ENCODE results near the gene RIBC2.

RIBC2 gene

GRCh38 chr22:45402466-45402985 lies 11.0 kb upstream of the RIBC2 start:
- Histone ChIP-seq H3K27me3 (ENCODE audit: control insufficient read depth, insufficient read depth, low read length) (no peaks in the 10 kb centered on the region), H3K9ac (no peak overlapping the region), H3K4me2 (ENCODE audit: low read length) (no peak overlapping the region), H3K79me2 (no peaks in the 10 kb centered on the region), H3K4me1 (no peaks in the 10 kb centered on the region), H2AFZ (no peak overlapping the region), H3K4me3 (ENCODE audit: low read depth, low read length) (no peak overlapping the region), H3K36me3 (ENCODE audit: control insufficient read depth, insufficient read depth, low read length) (no peaks in the 10 kb centered on the region), H3K27ac (no peak overlapping the region), H3K9me3 (ENCODE audit: control insufficient read depth, low read length) (no peaks in the 10 kb centered on the region)
- TF ChIP-seq, protein P1, sequence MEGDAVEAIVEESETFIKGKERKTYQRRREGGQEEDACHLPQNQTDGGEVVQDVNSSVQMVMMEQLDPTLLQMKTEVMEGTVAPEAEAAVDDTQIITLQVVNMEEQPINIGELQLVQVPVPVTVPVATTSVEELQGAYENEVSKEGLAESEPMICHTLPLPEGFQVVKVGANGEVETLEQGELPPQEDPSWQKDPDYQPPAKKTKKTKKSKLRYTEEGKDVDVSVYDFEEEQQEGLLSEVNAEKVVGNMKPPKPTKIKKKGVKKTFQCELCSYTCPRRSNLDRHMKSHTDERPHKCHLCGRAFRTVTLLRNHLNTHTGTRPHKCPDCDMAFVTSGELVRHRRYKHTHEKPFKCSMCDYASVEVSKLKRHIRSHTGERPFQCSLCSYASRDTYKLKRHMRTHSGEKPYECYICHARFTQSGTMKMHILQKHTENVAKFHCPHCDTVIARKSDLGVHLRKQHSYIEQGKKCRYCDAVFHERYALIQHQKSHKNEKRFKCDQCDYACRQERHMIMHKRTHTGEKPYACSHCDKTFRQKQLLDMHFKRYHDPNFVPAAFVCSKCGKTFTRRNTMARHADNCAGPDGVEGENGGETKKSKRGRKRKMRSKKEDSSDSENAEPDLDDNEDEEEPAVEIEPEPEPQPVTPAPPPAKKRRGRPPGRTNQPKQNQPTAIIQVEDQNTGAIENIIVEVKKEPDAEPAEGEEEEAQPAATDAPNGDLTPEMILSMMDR (IDR thresholded peaks at IDR 0.05): no peak

DNA sequence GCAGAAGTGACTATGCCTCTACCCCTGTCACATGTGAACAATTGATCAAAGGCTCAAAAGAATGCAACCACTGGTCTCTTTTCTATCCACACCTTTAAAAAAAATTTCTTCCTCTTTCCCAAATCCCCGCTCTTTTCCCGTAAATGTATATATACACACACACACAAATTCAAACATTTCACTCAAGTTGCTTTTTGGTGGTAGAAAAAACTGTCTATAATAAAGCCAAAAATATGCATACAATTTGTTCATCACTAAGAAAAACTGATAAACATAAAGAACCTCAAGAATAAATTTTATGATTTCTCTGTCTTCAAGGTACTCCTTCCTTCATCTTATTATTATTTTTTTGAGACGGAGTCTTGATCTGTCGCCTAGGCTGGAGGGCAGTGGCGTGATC lies 5.7 kb upstream of the RIBC2 start:
- no peaks in the 10 kb centered on the region for H3K79me2 ChIP-seq
- no peak overlapping the region for H3K27ac ChIP-seq
- H3K9me3 ChIP-seq (ENCODE audit: control insufficient read depth, low read length): no peaks in the 10 kb centered on the region
- H3K36me3 ChIP-seq (ENCODE audit: control insufficient read depth, insufficient read depth, low read length): no peaks in the 10 kb centered on the region
- H3K4me3 ChIP-seq (ENCODE audit: low read depth, low read length): no peak overlapping the region
- H3K27me3 ChIP-seq (ENCODE audit: control insufficient read depth, insufficient read depth, low read length): no peaks in the 10 kb centered on the region
- H3K9ac ChIP-seq: no peak overlapping the region
- TF ChIP-seq, protein P1 (IDR thresholded peaks at IDR 0.05): no peak
- no peak overlapping the region for H3K4me2 ChIP-seq (ENCODE audit: low read length)
- H3K4me1 ChIP-seq: no peaks in the 10 kb centered on the region
- no peak overlapping the region for H2AFZ ChIP-seq

- H3K27me3 ChIP-seq (ENCODE audit: control insufficient read depth, insufficient read depth, low read length): no peaks in the 10 kb centered on the region
- H2AFZ ChIP-seq: peak overlapping the region; percentile 88
- H3K4me1 ChIP-seq: no peaks in the 10 kb centered on the region
- H3K4me3 ChIP-seq (ENCODE audit: low read depth, low read length): peak overlapping the region; percentile 75
- H3K36me3 ChIP-seq (ENCODE audit: control insufficient read depth, insufficient read depth, low read length): no peaks in the 10 kb centered on the region
- no peak overlapping the region for H3K27ac ChIP-seq
- TF ChIP-seq, protein P1 (IDR thresholded peaks at IDR 0.05): no peak
- no peaks in the 10 kb centered on the region for H3K79me2 ChIP-seq
- peak overlapping the region; percentile 76 for H3K4me2 ChIP-seq (ENCODE audit: low read length)
- no peak overlapping the region for H3K9ac ChIP-seq
- H3K9me3 ChIP-seq (ENCODE audit: control insufficient read depth, low read length): no peaks in the 10 kb centered on the region
These were observed 503 bp upstream of the RIBC2 start for GRCh38 chr22:45413013-45413367.

DNA sequence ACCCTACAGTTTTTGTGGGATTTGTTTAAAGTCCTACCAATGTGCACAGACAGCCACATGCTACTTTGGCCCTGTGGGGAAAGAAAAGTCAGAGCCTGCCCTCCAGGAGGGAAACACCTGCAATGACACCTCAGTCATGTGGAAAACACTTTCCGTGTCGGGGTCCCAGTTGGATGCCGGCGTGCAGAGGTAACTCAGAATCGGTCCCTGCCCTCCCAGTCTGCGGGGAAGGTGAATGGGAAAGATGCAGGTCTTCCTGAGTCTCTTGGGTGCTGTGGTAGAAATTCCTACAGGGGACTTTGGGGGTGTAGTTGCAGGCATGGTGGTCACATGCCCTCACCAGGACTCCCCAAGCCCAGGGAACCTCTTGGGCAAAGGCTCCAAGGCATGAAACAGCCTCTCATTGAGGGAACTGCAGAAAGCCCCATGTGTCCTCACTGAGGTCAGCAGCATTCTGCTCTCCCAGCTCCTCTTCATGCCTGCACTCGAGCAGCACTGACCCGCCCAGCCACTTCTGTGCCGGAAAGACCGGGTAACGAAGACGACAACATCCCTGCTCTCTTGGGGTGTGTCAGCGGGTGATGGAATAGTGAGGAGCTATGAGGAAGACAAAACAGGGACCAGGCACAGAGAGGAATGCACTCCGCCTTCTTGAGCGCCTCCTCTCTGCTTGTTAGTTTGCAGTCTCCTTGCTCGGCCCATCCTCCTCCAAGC lies 4.7 kb downstream of the RIBC2 start:
- Histone ChIP-seq H3K79me2 (no peaks in the 10 kb centered on the region), H2AFZ (no peak overlapping the region), H3K4me3 (ENCODE audit: low read depth, low read length) (no peak overlapping the region), H3K27me3 (ENCODE audit: control insufficient read depth, insufficient read depth, low read length) (no peaks in the 10 kb centered on the region), H3K27ac (no peak overlapping the region), H3K9me3 (ENCODE audit: control insufficient read depth, low read length) (no peaks in the 10 kb centered on the region), H3K4me1 (no peaks in the 10 kb centered on the region), H3K4me2 (ENCODE audit: low read length) (no peak overlapping the region), H3K9ac (no peak overlapping the region), H3K36me3 (ENCODE audit: control insufficient read depth, insufficient read depth, low read length) (no peaks in the 10 kb centered on the region)
- TF ChIP-seq, protein P1 (IDR thresholded peaks at IDR 0.05): no peak

DNA sequence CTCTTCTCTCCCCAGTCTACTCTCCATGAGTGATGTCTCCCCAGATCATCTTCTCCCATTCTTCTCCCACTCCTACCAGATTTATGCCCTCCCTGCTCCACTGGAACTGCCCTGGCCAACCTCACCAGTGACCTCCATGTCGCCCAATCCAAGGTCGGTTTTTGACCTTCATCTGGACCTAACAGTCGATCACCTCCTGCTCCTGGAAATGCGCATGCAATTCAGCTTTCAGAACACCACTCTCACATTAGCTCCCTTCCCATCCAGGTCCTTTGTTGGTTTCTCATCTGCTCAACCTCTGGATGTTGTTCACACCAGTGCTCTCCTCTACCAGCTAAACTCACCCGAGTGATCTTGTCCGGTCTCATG lies 5.3 kb downstream of the RIBC2 start:
- Histone ChIP-seq H3K4me2 (ENCODE audit: low read length) (no peak overlapping the region), H3K27me3 (ENCODE audit: control insufficient read depth, insufficient read depth, low read length) (no peaks in the 10 kb centered on the region), H3K27ac (no peak overlapping the region), H3K79me2 (no peaks in the 10 kb centered on the region), H2AFZ (no peak overlapping the region), H3K9me3 (ENCODE audit: control insufficient read depth, low read length) (no peaks in the 10 kb centered on the region), H3K36me3 (ENCODE audit: control insufficient read depth, insufficient read depth, low read length) (no peaks in the 10 kb centered on the region), H3K9ac (no peak overlapping the region), H3K4me1 (no peaks in the 10 kb centered on the region), H3K4me3 (ENCODE audit: low read depth, low read length) (no peak overlapping the region)
- TF ChIP-seq, protein P1 (IDR thresholded peaks at IDR 0.05): no peak

All from parathyroid adenoma (tissue), 2 donors.